GM12801 (cell line): ENCODE data around the gene RYK.

ENCODE experiments used
- CTCF ChIP-seq: IDR thresholded peaks from one replicate; pipeline ENCODE4 v1.5.1; 2011; ENCODE audit warnings: control low read depth; ENCODE audit not compliant: insufficient read length; ENCODE audit errors: extremely low read depth

Gene RYK

GRCh38 chr3:134189849-134190248 lies 60.8 kb downstream of the RYK start:
- no peak for TF ChIP-seq CTCF

GRCh38 chr3:134186391-134186790 lies 64.3 kb downstream of the RYK start:
- TF ChIP-seq CTCF: no peak

GRCh38 chr3:134180761-134181160 lies 69.9 kb downstream of the RYK start:
- TF ChIP-seq CTCF: no peak

GRCh38 chr3:134179508-134179907 lies 71.2 kb downstream of the RYK start:
- TF ChIP-seq CTCF: no peak

GRCh38 chr3:134163096-134163495 lies 87.6 kb downstream of the RYK start:
- no peak for TF ChIP-seq CTCF

GRCh38 chr3:134161898-134162615 lies 88.6 kb downstream of the RYK start:
- TF ChIP-seq CTCF: no peak

- no peak for TF ChIP-seq CTCF
These were observed 95.2 kb downstream of the RYK start for GRCh38 chr3:134155446-134155845.
